K562 (cell line): Measurements from ENCODE around the gene CCDC194. TPM values are rescaled to one million over a fixed set of nuclear protein-coding genes. Genes with fewer than 3 reads are reported as not detected.

Experiments used
- ATAC-seq: fragments of 200-7000 bp; cut with Tn5 transposase; 3 replicates; pipeline ENCODE4 v1.9.1; 2020; ENCODE audit warnings: moderate library complexity
- BruUV-seq: library from RNA; stranded (reverse); fragments of 400-500 nt; replicated peaks from 2 replicates; lab custom pipeline; 2021; lab: Mats Ljungman, UMichigan
- CTCF ChIA-PET: fragments of 300-600 bp; formaldehyde crosslinking; extraction: SDS; loops from one replicate; lab custom pipeline; 2021; ENCODE audit warnings: low intra/inter-chr PET ratio; lab: Yijun Ruan, JAX
- POLR2A ChIA-PET: fragments of 300-600, 350-650 bp; sonication (Branson Sonifier 250); formaldehyde crosslinking; extraction: SDS; loops from one replicate; lab custom pipeline; 2021; ENCODE audit warnings: antibody characterized with exemption, inconsistent platforms; lab: Yijun Ruan, JAX
- DNase-seq, 4 experiments: peaks; one replicate each; pipeline versions ENCODE4 v3.0.0 to v3.0.0-alpha.2; 2011 to 2018; ENCODE audit warnings: low spot score in 3 of 4, mixed read lengths in 3 of 4; ENCODE audit errors: extremely low read depth in 1 of 4
- FAIRE-seq: peaks from 2 replicates; lab custom pipeline; 2011; peaks lifted over from hg19 to GRCh38; lab: Jason Lieb, UNC
- H2AFZ ChIP-seq: 2 replicates; pipeline ENCODE4 v1.6.0; 2011; ENCODE audit warnings: low read depth, low read length, control low read depth, inconsistent platforms
- H3K27ac ChIP-seq: fragments of 200-600 bp; 3 replicates; pipeline ENCODE4 v1.8.0; 2011; ENCODE audit warnings: low read depth, mild to moderate bottlenecking, control low read depth, inconsistent platforms, low read length, moderate library complexity, mixed read lengths; ENCODE audit errors: extremely low read depth
- H3K27me3 ChIP-seq, 2 experiments: fragments of 300-600 bp in 1 of 2; 2 replicates in 1 of 2; 3 replicates in 1 of 2; pipeline versions ENCODE4 v1.6.0 to v1.8.0; 2011; ENCODE audit warnings: inconsistent platforms in 2 of 2, low read length in 2 of 2, mild to moderate bottlenecking in 1 of 2, mixed read lengths in 1 of 2, moderate library complexity in 1 of 2; ENCODE audit not compliant: control insufficient read depth in 2 of 2, insufficient read depth in 2 of 2
- H3K36me3 ChIP-seq: fragments of 300-600 bp; 3 replicates; pipeline ENCODE4 v1.8.0; 2011; ENCODE audit warnings: mild to moderate bottlenecking, low read length, inconsistent platforms; ENCODE audit not compliant: control insufficient read depth, insufficient read depth
- H3K4me1 ChIP-seq, 2 experiments: fragments of 200-600 bp in 1 of 2; replicated peaks in 1 of 2; 2 replicates in 1 of 2; 3 replicates in 1 of 2; pipeline versions ENCODE4 v1.5.1 to v1.8.0; 2011; ENCODE audit warnings: inconsistent platforms in 2 of 2, low read length in 2 of 2, mild to moderate bottlenecking in 1 of 2, mixed read lengths in 1 of 2, moderate library complexity in 1 of 2; ENCODE audit not compliant: control insufficient read depth in 2 of 2, insufficient read depth in 2 of 2
- H3K4me2 ChIP-seq: 2 replicates; pipeline ENCODE4 v1.6.1; 2011; ENCODE audit warnings: low read length, control low read depth, inconsistent platforms, mixed read lengths; ENCODE audit not compliant: insufficient read depth
- H3K4me3 ChIP-seq: fragments of 200-600 bp; sonication (generic), shearing (Covaris generic); 2 replicates; pipeline ENCODE4 v1.5.1; 2016; ENCODE audit warnings: control low read depth, inconsistent platforms
- H3K79me2 ChIP-seq: fragments of 200-600 bp; 3 replicates; pipeline ENCODE4 v1.8.0; 2011; ENCODE audit warnings: low read length, inconsistent platforms; ENCODE audit not compliant: control insufficient read depth, insufficient read depth
- H3K9ac ChIP-seq, 2 experiments: 2 replicates each; pipeline versions ENCODE4 v1.6.0 to v1.6.1; 2011; ENCODE audit warnings: low read depth in 2 of 2, low read length in 2 of 2, control low read depth in 1 of 2, inconsistent platforms in 1 of 2, mild to moderate bottlenecking in 1 of 2, mixed read lengths in 1 of 2; ENCODE audit not compliant: insufficient read depth in 1 of 2
- H3K9me1 ChIP-seq: one replicate; pipeline ENCODE4 v1.6.0; 2011; ENCODE audit warnings: inconsistent platforms, mild to moderate bottlenecking, low read length, moderate library complexity; ENCODE audit not compliant: control insufficient read depth, insufficient read depth
- H3K9me3 ChIP-seq: replicated peaks from 2 replicates; pipeline ENCODE4 v1.5.1; 2011; ENCODE audit warnings: low read depth, low read length, inconsistent platforms; ENCODE audit not compliant: control insufficient read depth, insufficient read depth
- H4K20me1 ChIP-seq: replicated peaks from 2 replicates; pipeline ENCODE4 v1.6.1; 2011; ENCODE audit warnings: low read length, inconsistent platforms, mixed read lengths; ENCODE audit not compliant: control insufficient read depth, insufficient read depth
- ATF7 ChIP-seq: fragments of 450-650 bp; IDR thresholded peaks from 2 replicates; pipeline ENCODE4 v1.7.1; 2014; ENCODE audit warnings: mild to moderate bottlenecking, moderate library complexity
- CBFB ChIP-seq: sonication (generic); formaldehyde crosslinking; IDR thresholded peaks from 2 replicates; pipeline ENCODE4 v1.4.0; 2020; ENCODE audit warnings: mild to moderate bottlenecking, missing genetic modification reagents
- CBX5 ChIP-seq: IDR thresholded peaks from 2 replicates; pipeline ENCODE4 v1.6.1; 2014; ENCODE audit warnings: low read depth, borderline replicate concordance
- ETV1 ChIP-seq: fragments of 450-650 bp; conservative IDR thresholded peaks from 2 replicates; pipeline ENCODE4 v1.6.1; 2016; ENCODE audit warnings: missing genetic modification characterization, control low read depth, low read depth, missing compliant biosample characterization
- GABPA ChIP-seq: fragments of 200-800 bp; sonication (Bioruptor generic); conservative IDR thresholded peaks from 2 replicates; pipeline ENCODE4 v1.6.1; 2016; ENCODE audit warnings: low read depth, missing genetic modification characterization, missing compliant biosample characterization
- JUND ChIP-seq, 2 experiments: IDR thresholded peaks; 2 replicates in 1 of 2; 3 replicates in 1 of 2; pipeline ENCODE4 v1.6.1; 2011; ENCODE audit warnings: borderline replicate concordance in 2 of 2, low read depth in 2 of 2, low read length in 2 of 2, improper control_type of control experiment in 1 of 2, missing biosample characterization in 1 of 2, missing genetic modification characterization in 1 of 2, missing genetic modification reagents in 1 of 2
- SPI1 ChIP-seq: IDR thresholded peaks from 2 replicates; pipeline ENCODE4 v1.6.1; 2011; ENCODE audit warnings: low read depth, low read length, control low read depth, borderline replicate concordance
- ZFX ChIP-seq: sonication (generic); formaldehyde crosslinking; IDR thresholded peaks from 2 replicates; pipeline ENCODE4 v1.8.0; 2022; ENCODE audit warnings: mild to moderate bottlenecking, missing genetic modification reagents, moderate library complexity
- WGBS: fragments of 100-300 bp; shearing (Covaris generic); methylation state at CpG from one replicate; pipeline ENCODE4 v1.1.6; 2016; ENCODE audit warnings: low coverage, mixed read lengths; ENCODE audit not compliant: insufficient coverage; ENCODE audit errors: missing lambda C conversion rate; 5-methylcytosine and 5-hydroxymethylcytosine counted together
- in situ Hi-C: fragments of 300-500 bp; cut with MboI; formaldehyde crosslinking; loops from 4 replicates; pipeline ENCODE4 v1.15.0; 2018; ENCODE audit warnings: inconsistent platforms, mixed read lengths
- intact Hi-C: fragments of 100-400 bp; cut with micrococcal nuclease; formaldehyde crosslinking; loops from 2 replicates; pipeline ENCODE4 v1.14.2; 2022
- polyA plus RNA-seq, 8 experiments: library from polyadenylated mRNA; depleted of rRNA in 4 of 8; stranded (reverse) in 5 of 8; unstranded in 3 of 8; fragments of >200 nt; fragmentation: Nextera tagmentation in 2 of 8; fragmentation: Illumina TruSeq in 1 of 8; extraction: Ambion mirVana in 2 of 8; extraction: Trizol in 1 of 8; gene quantifications; 2 replicates each; pipeline versions ENCODE4 v1.2.1 to v1.2.3, GENCODE V29; 2011 to 2014; ENCODE audit warnings: inconsistent platforms in 1 of 8, missing spikeins in 1 of 8
- total RNA-seq, 7 experiments: library from RNA; depleted of rRNA in 6 of 7; stranded (reverse); fragments of >200 nt in 6 of 7; fragmentation: Illumina TruSeq in 2 of 7; extraction: Trizol in 2 of 7; gene quantifications; 2 replicates each; pipeline versions ENCODE4 v1.2.1 to v1.2.3, GENCODE V29; 2011 to 2021; ENCODE audit warnings: low replicate concordance in 1 of 7
- TF ChIP-seq, protein P1 (sequence below): sonication (generic); formaldehyde crosslinking; IDR thresholded peaks from 2 replicates; pipeline ENCODE4 v1.8.0; 2023; ENCODE audit warnings: mild to moderate bottlenecking, missing genetic modification reagents
- TF ChIP-seq, protein P2 (sequence below): fragments of 250-450 bp; sonication (Bioruptor Pico); IDR thresholded peaks from 2 replicates; pipeline ENCODE4 v1.4.0; 2020; ENCODE audit warnings: borderline replicate concordance
- TF ChIP-seq, protein P3 (sequence below): fragments of 450-650 bp; IDR thresholded peaks from 2 replicates; pipeline ENCODE4 v1.6.1; 2018; ENCODE audit not compliant: partially characterized antibody
- TF ChIP-seq, protein P4 (sequence below): IDR thresholded peaks from 2 replicates; pipeline ENCODE4 v1.6.1; 2011; ENCODE audit warnings: borderline replicate concordance, low read depth, mild to moderate bottlenecking, moderate library complexity, low read length; ENCODE audit not compliant: insufficient read depth, poor library complexity, severe bottlenecking

Gene CCDC194
- total and polyA plus RNA-seq, 9 of the 15 experiments (the other 6 are each of a cell fraction or from before 2014, with no cell fraction given) = 0.13 to 1.3 (median 0.39) TPM; not detected in 3

DNA sequence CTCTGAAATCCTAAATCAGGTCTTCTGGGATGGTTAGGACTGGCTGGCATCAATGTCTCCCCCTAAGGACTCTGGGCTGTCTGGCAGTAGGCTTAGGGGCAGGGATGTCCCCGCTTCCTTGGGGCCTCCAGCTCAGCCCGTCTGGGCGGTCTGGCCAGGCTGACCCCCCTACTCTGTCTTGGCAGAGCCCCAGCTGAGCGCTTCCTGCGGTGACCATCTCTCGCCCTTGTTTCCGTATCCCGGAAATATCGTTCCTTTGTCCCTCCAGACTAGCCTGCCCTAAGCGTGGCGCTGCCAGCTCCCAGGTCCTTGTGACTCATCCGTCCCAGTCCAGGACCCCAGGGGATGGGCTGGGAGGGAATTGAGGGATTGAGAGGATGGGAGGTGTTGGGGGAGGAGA is 45.3 kb downstream of the CCDC194 start:
- POLR2A ChIA-PET = interaction anchor here (0.6 kb wide), 1 partner anchor 394 kb away, joined by 3 read pairs; no protein-coding TSS in a partner anchor
- Histone ChIP-seq H3K27ac (no peak overlapping the region), H3K4me1 (peaks cover 0 to 15% of the 10 kb centered on the region in 2 experiments; a peak in 1 of 5 replicates), H3K9me3 (no peaks in the 10 kb centered on the region), H3K27me3 (peaks cover 11 to 40% of the 10 kb centered on the region in 2 experiments; a peak in 4 of 5 replicates), H3K9me1 (no peaks in the 10 kb centered on the region), H3K36me3 (no peaks in the 10 kb centered on the region), H3K4me3 (no peak overlapping the region), H2AFZ (no peak overlapping the region), H3K79me2 (no peaks in the 10 kb centered on the region), H3K9ac (peak overlapping the region in 1 of 2 experiments; percentile 19; a peak in 1 of 4 replicates), H4K20me1 (0 out of 2 replicates have a peak, but pooled peaks cover 3% of the 10 kb centered on the region), H3K4me2 (no peak overlapping the region)
- intact Hi-C loops (no loop called here), in situ Hi-C loops (loop anchor here (5.0 kb wide), 1 partner anchor 39 kb away; no protein-coding TSS in a partner anchor)
- FAIRE-seq = no peak
- DNase-seq = peak in 1 of 4 experiments; percentile 16
- 6% methylated on average over 12 of the region's 12 CpGs for WGBS
- CTCF ChIA-PET = no interaction called here
- no peak for ATAC-seq
- no TSS peak for BruUV-seq
- peak; percentile 60; the same call in 1 of the 2 replicates for TF ChIP-seq ATF7
- TF ChIP-seq, protein P1, sequence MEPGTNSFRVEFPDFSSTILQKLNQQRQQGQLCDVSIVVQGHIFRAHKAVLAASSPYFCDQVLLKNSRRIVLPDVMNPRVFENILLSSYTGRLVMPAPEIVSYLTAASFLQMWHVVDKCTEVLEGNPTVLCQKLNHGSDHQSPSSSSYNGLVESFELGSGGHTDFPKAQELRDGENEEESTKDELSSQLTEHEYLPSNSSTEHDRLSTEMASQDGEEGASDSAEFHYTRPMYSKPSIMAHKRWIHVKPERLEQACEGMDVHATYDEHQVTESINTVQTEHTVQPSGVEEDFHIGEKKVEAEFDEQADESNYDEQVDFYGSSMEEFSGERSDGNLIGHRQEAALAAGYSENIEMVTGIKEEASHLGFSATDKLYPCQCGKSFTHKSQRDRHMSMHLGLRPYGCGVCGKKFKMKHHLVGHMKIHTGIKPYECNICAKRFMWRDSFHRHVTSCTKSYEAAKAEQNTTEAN (CRISPR knock-in tag) = no peak
- TF ChIP-seq, protein P2, sequence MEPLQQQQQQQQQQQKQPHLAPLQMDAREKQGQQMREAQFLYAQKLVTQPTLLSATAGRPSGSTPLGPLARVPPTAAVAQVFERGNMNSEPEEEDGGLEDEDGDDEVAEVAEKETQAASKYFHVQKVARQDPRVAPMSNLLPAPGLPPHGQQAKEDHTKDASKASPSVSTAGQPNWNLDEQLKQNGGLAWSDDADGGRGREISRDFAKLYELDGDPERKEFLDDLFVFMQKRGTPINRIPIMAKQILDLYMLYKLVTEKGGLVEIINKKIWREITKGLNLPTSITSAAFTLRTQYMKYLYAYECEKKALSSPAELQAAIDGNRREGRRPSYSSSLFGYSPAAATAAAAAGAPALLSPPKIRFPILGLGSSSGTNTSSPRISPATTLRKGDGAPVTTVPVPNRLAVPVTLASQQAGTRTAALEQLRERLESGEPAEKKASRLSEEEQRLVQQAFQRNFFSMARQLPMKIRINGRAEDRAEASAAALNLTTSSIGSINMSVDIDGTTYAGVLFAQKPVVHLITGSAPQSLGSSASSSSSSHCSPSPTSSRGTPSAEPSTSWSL (CRISPR knock-in tag) = no peak
- no peak for TF ChIP-seq SPI1
- peak; percentile 26; the same call in 1 of the 2 replicates for TF ChIP-seq GABPA (tag)
- TF ChIP-seq ETV1 (tag) = peak; percentile 31; the same call in 1 of the 2 replicates
- TF ChIP-seq JUND (IDR thresholded peaks at IDR 0.05; ENCODE audit: borderline replicate concordance, low read depth, low read length) = 0 out of 2 replicates have a peak, but pooled peaks have one; percentile 2
- no peak for TF ChIP-seq JUND (tag; IDR thresholded peaks at IDR 0.05; ENCODE audit: borderline replicate concordance, low read depth, low read length)
- no peak for TF ChIP-seq ZFX (CRISPR knock-in tag)
- TF ChIP-seq, protein P3, sequence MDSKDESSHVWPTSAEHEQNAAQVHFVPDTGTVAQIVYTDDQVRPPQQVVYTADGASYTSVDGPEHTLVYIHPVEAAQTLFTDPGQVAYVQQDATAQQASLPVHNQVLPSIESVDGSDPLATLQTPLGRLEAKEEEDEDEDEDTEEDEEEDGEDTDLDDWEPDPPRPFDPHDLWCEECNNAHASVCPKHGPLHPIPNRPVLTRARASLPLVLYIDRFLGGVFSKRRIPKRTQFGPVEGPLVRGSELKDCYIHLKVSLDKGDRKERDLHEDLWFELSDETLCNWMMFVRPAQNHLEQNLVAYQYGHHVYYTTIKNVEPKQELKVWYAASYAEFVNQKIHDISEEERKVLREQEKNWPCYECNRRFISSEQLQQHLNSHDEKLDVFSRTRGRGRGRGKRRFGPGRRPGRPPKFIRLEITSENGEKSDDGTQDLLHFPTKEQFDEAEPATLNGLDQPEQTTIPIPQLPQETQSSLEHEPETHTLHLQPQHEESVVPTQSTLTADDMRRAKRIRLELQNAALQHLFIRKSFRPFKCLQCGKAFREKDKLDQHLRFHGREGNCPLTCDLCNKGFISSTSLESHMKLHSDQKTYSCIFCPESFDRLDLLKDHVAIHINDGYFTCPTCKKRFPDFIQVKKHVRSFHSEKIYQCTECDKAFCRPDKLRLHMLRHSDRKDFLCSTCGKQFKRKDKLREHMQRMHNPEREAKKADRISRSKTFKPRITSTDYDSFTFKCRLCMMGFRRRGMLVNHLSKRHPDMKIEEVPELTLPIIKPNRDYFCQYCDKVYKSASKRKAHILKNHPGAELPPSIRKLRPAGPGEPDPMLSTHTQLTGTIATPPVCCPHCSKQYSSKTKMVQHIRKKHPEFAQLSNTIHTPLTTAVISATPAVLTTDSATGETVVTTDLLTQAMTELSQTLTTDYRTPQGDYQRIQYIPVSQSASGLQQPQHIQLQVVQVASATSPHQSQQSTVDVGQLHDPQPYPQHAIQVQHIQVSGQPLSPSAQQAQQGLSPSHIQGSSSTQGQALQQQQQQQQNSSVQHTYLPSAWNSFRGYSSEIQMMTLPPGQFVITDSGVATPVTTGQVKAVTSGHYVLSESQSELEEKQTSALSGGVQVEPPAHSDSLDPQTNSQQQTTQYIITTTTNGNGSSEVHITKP = peak; percentile 95
- TF ChIP-seq, protein P4, sequence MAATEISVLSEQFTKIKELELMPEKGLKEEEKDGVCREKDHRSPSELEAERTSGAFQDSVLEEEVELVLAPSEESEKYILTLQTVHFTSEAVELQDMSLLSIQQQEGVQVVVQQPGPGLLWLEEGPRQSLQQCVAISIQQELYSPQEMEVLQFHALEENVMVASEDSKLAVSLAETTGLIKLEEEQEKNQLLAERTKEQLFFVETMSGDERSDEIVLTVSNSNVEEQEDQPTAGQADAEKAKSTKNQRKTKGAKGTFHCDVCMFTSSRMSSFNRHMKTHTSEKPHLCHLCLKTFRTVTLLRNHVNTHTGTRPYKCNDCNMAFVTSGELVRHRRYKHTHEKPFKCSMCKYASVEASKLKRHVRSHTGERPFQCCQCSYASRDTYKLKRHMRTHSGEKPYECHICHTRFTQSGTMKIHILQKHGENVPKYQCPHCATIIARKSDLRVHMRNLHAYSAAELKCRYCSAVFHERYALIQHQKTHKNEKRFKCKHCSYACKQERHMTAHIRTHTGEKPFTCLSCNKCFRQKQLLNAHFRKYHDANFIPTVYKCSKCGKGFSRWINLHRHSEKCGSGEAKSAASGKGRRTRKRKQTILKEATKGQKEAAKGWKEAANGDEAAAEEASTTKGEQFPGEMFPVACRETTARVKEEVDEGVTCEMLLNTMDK = no peak
- TF ChIP-seq CBX5 = no peak
- no peak for TF ChIP-seq CBFB (CRISPR knock-in tag)
